ENCODE data around the gene PCCA. TPM values are rescaled to one million over a fixed set of nuclear protein-coding genes. Genes with fewer than 3 reads are reported as not detected.
A peak's percentile ranks its signal among the peaks of the same experiment; 100 is the strongest.

PCCA gene
- total and polyA plus RNA-seq, 8 donors, result 26.8 to 48.9 (median 37.6) TPM

GRCh38 chr13:100208002-100208401 lies 119.1 kb downstream of the PCCA start:
- H3K4me3 ChIP-seq, result no peak overlapping the region
- no peak for TF ChIP-seq CTCF (IDR thresholded peaks at IDR 0.05)
- DNase-seq, result no peak
- ATAC-seq, result no peak
- H3K9me3 ChIP-seq, result no peaks in the 10 kb centered on the region
- intact Hi-C loops (cut with DNase I), result no loop called here
- H3K4me1 ChIP-seq, result peaks cover 2 to 5% of the 10 kb centered on the region in 2 donors
- H3K36me3 ChIP-seq, result peaks cover 0 to 5% of the 10 kb centered on the region in 2 donors
- H3K27me3 ChIP-seq, result no peaks in the 10 kb centered on the region
- no peak overlapping the region for H3K27ac ChIP-seq

DNA sequence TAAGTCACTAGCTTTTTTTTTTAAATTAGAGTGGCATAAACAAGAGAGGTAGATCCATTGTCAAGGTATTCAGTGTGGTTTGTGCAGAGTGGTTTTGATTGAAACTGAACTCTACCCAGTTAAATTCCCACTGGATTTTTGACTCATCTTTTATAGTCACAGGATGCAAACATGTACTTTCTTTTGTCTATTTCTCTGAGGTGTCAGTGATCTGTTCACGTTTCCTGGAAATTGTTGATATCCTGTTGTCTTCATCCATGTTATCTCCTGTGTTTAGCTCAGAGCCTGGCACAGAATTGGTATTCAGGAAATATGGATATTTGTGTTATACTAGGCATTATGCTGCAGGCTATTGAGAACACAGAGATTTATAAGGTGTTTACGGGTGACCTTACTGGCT lies 119.7 kb downstream of the PCCA start:
- ATAC-seq, result no peak
- DNase-seq, result no peak
- Histone ChIP-seq H3K27ac (no peak overlapping the region), H3K4me1 (peaks cover 0 to 8% of the 10 kb centered on the region in 2 donors), H3K36me3 (peaks cover 0 to 5% of the 10 kb centered on the region in 2 donors), H3K9me3 (no peaks in the 10 kb centered on the region), H3K4me3 (no peak overlapping the region), H3K27me3 (no peaks in the 10 kb centered on the region)
- TF ChIP-seq CTCF (IDR thresholded peaks at IDR 0.05), result no peak
- intact Hi-C loops (cut with DNase I), result no loop called here

DNA sequence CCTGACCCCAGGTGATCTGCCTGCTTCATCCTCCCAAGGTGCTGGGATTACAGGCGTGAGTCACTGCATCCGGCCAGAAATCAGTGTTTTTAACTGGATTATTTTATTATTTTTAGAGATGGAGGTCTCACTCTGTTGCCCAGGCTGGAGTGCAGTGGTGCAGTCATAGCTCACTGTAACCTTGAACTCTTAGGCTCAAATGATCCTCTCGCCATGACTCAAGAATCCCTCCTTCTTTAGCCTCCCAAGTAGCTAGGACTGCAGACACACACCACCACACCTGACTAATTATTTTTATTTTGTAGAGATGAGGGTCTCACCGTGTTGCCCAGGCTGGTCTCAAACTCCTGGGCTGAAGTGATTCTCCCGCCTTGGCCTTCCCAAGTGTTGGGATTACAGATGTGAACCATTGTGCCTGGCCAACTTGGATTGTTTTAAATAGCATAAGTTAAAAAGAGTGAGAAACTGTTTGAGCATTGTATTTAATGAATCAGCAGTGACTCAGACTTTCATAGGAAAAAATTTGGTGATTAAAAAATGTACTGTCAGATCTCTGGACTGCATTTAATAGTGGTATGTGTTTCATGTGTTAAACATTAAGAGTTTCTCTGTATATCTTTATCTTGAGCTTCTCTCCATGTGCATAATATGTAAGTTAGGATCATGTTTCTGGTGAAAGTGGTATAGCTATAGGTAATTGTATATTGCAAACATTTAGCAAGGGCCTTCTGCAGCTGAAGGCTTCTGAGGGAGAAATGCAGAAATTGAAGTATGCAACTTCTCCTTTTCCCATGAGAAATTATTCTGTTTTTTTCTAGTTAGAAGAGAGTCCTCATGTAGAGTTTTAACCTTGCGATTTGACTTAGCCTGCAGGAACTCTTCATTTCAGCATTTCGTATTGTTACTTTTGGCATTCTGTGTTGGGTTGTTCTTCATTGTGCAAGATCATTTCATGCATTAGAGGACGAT lies 121.2 kb downstream of the PCCA start:
- Histone ChIP-seq H3K27me3 (no peaks in the 10 kb centered on the region), H3K4me3 (no peak overlapping the region), H3K27ac (no peak overlapping the region), H3K9me3 (no peaks in the 10 kb centered on the region), H3K36me3 (peaks cover 0 to 10% of the 10 kb centered on the region in 2 donors), H3K4me1 (peaks cover 0 to 5% of the 10 kb centered on the region in 2 donors)
- intact Hi-C loops (cut with DNase I), result no loop called here
- ATAC-seq (peak; percentile 41), DNase-seq (no peak)
- TF ChIP-seq CTCF (IDR thresholded peaks at IDR 0.05), result no peak

GRCh38 chr13:100211016-100211710 lies 122.3 kb downstream of the PCCA start:
- TF ChIP-seq CTCF (IDR thresholded peaks at IDR 0.05), result no peak
- Histone ChIP-seq H3K4me1 (peaks cover 0 to 5% of the 10 kb centered on the region in 2 donors), H3K9me3 (no peaks in the 10 kb centered on the region), H3K36me3 (peaks cover 0 to 10% of the 10 kb centered on the region in 2 donors), H3K4me3 (no peak overlapping the region), H3K27ac (no peak overlapping the region), H3K27me3 (no peaks in the 10 kb centered on the region)
- intact Hi-C loops (cut with DNase I), result no loop called here
- ATAC-seq (no peak), DNase-seq (no peak)
